GM18517 (cell line): ENCODE data around the gene REG4.

Experiments
- ATAC-seq: cut with Tn5 transposase; IDR thresholded peaks from one replicate; pipeline ENCODE4 v1.9.1; 2021; ENCODE audit warnings: mild to moderate bottlenecking, moderate library complexity; ENCODE audit not compliant: unreplicated experiment

REG4 gene

DNA sequence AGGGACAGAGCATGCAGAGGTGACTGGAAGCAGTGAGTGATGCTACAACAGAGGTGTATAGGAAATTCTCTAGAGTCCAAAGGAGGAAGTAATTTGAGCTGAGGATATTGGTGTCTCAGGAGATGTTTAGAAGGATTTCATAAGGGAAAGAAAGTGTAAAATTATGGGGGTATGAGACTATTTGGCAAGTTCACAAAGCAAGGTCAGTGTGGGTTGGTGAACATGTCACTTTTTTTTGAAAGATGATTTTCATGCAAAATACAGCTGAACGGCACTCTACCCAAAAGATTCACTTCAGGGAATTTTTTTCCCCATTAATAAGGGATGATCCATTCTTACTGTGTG, 66.7 kb downstream of the REG4 start:
- ATAC-seq: no peak
